GM19452 (cell line): ENCODE measurements around the gene TUT1.
"Not testable (repeated sequence)": the region's sequence is repeated elsewhere in the genome, so short reads cannot be mapped to it uniquely, and the experiment has no call there.

ENCODE experiments used
- ATAC-seq: cut with Tn5 transposase; IDR thresholded peaks from one replicate; pipeline ENCODE4 v1.9.1; 2021; ENCODE audit not compliant: unreplicated experiment

TUT1 gene

DNA sequence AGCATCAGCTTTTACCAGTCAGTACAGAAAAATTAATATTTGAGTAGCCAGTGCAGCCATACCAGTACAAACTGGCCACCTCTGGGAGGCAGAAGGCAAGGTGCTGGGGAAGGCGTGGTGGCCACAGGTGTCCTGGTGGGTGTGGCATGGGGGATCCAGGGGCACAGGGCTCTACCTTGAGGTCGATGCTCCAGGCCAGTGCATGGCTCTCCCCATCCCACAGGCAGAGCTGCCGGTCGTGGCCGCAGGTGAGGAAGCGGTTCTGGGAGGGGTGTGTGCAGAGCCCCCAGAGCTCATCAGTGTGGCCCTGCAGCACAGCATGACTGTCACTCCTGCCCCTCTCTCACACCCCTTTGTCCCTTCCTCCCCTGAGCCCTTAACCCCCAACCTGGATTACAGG, 14.1 kb upstream of the TUT1 start:
- no peak for ATAC-seq

DNA sequence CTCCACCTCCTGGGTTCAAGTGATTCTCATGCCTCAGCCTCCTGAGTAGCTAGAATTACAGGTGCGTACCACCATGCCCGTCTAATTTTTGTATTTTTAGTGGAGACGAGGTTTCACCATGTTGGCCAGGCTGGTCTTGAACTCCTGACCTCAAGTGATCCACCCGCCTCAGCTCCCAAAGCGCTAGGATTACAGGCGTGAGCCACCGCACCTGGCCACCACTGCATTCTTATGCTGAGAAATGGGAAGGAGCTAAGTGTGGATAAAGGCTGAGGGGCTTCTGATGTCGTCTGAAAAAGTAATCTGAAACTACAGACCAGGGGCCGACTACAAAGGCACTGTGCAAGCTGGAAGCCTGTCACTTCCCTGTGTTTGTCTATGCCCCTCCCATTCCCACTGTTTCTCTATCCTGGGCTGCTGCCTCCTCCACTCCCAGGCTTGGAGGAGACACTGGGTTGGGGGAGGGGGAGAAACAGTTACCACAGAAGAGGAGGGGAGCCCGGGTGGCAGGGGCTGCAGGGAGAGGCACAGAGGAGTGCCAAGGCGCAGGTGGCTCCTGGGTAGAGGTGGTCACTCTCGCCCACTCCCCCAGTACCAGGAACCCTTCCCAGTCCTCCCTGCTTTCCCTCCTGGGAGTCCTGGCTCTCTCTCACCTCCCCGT, 13.3 kb upstream of the TUT1 start:
- ATAC-seq, result no peak

DNA sequence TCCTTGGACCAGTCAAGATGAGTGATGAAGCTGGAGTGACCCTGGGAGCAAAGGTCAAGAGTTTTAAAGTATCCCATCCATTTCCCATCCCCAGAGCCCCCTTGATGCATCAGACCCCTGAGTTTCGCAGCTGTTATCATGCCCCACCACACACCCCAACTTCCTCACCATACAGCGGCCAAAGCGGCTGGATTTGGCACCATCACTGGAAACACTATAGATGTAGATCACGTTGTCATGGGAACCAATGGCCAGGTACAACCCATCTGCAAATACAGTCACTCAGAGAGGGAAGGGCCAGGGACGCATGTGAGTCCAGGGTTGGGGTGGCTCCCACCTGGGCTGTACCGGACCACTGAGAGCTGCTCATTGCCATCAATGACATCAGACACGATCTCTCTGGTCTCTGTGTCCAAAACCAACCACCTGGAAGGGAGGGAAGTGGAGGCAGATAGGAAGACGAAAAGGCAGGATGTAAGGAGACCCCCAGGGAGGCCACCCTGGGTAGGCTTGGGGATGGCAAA, 12.5 kb upstream of the TUT1 start:
- ATAC-seq, result no peak

DNA sequence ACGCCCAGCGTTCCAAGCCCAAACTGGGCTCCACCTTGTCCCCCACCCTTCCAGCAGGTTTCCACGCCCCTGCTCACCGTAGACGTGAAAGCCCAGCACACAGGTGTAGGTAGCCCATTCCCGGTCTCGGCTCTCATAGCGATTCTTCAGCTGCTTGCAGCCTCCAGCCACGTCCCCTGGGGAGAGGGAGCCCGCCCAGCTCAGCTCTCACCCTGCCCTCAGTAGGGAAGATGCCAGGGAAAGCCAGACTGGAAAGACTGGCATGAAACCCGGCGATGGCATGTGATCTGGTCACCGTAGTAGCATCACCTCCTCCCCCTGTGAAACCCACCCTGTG, 11.7 kb upstream of the TUT1 start:
- ATAC-seq, result no peak

DNA sequence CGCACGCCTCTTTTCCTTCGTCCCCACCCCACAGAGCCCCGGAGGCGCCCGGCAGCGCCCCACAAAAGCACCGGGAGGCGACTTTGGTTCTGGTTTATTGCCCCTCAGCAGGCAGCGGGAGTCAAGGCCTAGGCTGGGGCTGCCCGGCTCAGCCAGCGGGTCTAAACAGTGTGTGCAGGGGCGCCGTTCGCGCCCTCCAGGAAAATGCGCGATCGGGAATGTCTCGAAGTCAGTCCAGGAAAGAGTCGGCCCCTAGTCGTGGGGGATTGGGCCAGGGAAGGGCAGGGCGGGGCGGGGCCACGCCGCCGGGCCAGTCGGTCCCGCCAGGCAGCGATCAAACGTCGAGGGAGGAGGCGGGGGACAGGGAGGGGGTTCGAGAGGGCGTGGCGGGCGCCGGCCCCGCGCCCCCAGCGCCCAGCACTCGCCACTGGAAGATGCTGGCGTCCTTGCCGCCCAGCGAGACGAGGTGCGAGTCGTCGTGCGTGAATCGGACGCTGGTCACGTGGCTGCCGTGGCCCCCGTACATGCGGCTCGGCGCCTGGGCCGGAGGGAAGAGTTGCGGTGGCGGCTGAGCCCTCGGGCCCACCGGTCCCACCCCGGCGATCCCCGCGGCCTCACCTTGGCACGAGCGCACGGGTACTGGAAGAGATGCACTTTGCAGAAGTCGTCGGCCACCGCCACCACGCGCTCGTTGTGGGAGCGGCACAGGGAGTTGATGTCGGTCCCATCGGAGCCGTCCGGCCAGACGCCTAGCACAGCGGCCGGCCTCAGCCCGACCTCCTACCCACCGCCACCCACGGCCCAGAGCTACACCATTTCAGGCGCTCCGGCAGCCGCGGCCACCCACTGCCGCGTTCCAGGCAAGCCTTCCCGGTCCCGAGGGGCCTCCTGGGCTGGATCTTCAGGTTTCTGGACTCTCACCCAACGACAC, 11.1 kb upstream of the TUT1 start:
- ATAC-seq, result no peak

DNA sequence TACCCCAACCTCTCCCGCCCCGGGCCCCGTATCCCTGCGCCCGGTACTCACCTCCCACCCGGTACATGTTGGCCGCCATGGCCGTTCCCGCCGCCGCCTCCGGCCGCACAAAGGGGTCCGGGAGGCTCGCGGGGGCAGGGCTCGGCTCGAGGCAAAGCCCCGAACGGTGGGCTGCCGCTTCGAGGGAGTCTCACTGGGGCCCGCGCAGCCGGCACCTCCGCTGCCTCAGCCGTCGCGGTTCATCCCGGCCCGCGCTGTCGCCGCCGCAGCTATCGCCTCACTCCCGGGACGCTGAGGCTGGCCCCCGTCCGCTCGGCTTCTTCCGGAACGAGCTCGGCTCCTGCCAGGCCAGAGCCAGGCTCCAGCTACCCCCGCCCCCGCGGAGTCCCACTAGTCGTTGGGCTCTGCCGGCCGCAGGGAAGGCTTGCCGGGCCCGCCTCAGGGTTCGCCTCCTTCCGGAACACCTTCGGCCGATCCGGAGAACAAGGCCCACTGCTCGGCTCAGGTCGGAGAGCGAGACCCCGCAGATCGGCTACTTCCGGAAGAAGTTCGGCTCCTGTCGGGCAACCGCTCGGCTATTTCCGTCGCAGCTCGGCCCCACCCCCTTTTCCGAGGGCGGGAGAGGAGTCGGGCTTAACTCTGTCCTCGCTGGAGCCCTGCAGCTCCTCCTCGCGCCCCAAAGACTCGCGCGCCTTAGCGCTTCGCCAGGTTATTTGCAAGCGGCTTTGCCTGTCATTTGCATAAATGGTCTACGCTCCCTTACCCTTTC, 10.2 kb upstream of the TUT1 start, which contains the start of gene MTA2:
Gene MTA2, minus strand, starts transcription at position 494 of the 769 bp plus-strand sequence. Its CDS starts 415 bp downstream, at position 79.
- peak; percentile 72 for ATAC-seq

DNA sequence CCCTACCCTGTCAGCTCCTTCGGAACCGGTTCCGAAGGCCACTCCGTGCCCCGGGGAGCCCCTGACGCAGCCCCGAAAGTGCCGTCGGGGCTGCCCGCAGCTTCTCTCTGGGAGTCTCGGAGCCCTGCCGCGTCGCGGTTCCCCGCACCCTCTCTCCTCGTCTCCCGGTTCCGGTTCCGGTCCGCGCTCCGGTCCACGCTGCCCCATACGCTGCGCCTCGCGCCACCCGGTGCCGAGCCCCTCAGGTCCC, 9.7 kb upstream of the TUT1 start:
- ATAC-seq, result no peak

DNA sequence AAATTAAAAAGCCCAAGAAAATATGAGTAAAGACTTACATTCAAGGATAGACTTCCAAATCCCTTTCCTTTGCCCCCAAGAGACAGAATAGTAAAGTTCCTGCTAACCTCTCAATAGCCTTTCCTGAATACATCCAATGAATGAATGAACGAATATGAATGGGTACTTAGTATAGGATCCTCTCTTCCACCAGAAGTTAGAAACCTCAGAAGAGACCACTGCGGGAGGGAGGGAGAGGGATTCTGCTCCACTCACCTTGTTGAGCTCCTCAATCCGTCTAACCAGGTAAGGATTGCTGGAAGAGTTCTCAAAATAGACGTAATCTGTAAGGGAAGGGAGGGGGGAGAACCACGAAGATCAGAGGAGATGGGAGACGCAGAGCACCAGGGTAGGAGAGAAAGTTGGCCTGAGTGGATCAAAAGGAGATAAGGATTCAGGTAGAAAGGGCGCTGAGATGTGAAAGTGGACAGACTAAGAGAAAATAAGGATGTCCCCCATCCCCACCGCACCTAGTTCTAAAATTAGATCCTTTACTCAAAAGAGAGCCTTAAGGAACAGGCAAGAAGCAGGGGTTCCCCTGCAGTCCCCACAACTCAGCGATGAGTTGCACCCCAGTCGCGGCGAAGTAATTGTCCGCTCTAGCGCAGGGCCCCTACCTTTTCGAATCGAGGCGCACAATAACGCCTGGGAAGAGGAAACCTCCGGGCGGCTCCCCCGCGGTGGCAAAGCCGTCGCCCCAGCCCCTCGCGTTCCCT, 9.2 kb upstream of the TUT1 start:
- no peak for ATAC-seq

DNA sequence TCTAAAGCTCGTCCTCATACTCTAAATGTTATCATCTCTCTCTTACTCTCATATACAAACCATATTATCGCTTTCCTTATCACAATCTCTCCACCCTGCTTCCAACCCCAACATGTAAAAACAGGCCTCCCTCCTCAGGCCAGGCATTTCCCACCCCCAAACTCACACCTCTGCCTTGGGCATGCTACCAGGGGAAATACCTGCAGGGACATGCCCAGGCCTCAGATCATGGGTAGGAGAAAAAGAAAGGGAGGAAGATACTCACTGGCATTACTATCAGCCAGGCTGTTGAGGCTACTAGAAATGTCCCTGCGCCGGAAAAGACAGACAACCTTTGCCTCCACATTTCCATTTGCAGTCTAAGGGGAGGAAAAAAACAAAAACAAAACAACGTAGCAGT, 8.6 kb upstream of the TUT1 start:
- ATAC-seq, result no peak

DNA sequence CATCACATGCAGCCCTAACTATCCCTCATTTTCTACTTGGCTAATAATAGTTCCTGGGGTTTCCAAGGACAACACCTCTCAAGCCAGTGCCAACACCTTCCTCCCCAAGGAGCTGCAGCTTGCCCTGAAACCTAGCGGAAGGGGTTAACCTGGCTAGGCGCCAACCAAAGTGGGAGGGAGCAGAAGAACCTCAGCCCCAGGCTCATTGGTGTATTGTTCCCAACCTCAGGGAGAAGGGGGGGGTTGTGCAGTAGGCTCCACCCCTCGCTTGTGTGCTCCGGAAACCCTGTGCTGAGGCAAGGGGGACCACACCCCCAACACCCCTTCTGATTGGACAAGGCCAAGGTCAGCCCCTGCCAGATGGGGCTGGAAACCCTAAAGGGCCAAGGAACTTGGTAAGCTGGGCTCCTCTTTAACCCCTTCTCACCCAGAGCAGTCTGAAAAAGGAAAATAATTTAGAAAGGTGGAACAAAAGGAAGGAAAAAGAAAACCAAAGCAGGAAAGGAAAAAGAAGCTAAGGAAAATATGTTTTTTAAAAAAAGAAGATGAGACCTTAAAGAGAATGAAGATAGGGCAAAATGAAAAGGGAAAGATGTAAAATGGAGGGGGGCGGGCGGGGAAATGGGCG, 7.9 kb upstream of the TUT1 start:
- ATAC-seq, result peak; percentile 44

DNA sequence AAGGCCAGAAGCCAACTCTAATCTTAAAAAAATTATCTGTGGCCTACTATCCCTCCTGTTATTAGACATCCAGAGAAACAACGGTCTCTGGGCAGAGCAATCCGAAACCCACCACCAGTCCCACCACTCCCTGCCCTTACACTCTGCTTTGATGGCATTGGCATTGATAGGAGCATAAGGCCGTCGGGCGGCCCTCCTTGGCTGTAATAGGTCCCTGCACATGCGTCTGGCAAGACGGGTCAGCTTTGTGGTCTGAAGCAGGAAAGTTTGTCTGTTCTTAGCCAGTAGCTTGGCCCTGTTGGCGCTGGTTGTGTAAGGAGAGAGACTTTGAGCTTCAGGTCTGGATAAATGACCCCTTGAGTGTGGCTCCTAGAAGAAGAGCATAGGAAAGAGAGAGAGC, 3.8 kb upstream of the TUT1 start:
- no peak for ATAC-seq

DNA sequence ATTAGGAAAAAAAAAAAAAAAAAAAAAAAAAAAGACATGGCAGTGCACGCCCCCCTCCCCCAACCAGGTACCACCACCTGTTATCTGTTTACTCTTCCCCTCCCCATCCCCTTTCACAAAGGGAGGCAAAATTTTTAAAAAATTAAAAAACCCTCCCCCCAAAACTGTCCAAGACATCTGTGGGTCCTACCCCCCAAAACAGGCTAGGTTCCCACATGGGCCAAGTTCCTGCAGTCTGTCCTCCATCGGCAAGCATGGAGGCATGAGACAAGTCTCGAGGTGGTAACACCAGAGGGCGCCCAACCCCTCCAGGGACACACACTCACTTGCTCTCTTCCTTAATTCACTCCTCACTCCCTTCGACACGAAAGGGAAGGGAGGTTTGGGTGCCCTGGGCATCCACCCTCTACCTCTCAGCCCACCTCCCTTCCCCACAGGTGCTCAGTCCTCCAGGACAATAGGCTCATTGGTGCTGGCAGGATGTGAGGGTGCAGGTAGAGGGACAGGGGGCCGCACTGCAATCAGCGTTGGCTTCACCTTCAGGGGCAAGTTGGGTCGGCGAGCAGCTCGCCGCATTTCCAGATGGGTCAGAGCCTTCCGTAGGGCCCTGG, 2.2 kb upstream of the TUT1 start:
- ATAC-seq, result no peak

DNA sequence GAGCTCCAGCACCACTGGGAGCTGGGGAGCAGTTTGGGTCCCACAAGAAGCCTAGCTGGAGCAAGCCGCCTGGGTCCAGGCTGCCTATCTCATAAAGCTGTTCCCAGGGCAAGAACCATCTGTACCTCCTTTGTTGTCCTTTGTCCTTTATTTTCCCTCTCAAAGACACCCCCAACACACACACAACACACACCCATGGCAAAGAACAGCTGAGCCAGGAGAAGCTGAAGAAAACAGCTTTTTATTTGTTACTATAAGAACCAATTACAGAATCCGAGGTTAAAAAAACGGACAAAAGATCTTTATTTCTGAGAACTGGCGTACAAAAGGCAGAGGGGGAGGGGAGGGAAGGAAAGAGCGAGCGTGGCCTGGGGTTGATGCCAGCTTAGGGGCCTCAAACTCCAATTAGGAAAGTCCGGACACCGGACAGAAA, 1.7 kb upstream of the TUT1 start:
- no peak for ATAC-seq

DNA sequence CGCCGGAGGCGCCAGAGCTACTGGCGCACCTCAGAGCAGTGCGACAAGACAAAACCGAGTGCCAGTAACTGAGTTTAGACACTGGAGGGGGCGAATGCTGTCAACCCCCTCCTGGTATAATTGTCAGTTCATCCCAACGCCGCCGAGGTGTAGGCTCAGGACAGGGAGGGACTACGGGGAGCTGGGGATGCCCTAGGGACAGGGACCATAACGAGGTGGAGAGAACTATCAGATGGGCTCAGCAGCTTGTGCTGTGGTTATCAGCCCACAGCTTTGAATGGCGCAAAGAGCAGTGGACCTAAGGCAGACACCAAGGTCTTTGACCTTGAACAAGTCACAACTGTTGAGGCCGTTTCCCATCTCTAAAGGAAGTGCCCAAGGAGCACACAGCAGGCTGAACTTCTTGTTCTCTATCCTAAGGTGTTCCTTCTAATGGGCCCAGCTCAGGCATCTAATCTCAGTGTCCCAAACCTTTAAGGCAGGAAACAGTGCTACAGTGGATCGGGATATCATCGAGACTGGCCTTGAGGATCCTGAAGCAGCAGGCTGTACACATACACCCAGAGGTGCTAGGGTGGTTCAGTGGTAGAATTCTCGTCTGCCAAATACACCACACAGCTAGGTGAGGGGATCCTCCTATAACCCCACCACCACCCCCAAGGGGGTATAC, 958 bp upstream of the TUT1 start:
- ATAC-seq, result no peak

DNA sequence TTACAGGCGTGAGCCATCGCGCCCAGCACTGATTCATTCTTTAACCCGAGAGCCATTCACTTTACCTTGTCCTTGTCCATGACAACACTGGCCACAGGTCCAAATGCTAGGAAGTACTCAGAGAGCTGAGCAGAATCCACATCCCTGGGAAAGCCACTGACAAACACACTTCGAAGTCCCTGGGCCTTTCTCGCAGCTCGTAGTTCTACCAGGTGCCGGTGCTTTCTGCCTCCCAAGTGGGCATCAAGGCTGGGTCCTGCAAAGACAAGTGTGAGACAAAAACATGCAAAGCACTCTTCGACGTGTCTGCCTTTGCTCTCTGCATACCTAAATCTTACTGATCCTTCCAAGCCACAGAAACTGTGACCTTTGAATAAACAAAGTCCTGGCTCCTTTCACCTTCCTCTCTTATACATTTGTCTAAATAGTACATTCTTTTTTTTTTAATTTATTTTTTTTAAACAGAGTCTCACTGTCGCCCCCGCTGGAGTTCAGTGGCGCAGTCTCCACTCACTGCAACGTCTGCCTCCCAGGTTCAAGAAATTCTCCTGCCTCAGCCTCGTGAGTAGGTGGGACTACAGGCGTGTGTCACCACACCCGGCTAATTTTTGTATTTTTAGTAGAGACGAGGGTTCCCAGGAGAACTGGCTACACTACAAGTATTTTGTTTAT, 2.2 kb downstream of the TUT1 start:
- no peak for ATAC-seq

DNA sequence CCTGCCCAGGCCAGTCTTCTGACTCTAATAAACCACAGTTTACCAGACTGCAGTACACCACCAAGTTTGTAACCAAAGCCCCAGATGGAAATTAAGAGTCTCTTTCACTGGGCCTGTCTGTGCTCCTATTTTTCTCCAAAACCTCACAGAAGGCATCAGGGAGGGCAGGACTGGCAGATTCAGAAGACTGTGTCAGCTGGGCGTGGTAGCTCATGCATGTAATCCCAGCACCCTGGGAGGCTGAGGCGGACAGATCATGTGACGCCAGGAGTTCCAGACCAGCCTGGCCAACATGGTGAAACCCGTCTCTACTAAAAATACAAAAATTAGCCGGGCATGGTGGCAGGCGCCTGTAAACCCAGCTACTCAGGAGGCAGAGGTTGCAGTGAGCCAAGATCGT, 6.0 kb downstream of the TUT1 start:
- not testable (repeated sequence) for ATAC-seq

DNA sequence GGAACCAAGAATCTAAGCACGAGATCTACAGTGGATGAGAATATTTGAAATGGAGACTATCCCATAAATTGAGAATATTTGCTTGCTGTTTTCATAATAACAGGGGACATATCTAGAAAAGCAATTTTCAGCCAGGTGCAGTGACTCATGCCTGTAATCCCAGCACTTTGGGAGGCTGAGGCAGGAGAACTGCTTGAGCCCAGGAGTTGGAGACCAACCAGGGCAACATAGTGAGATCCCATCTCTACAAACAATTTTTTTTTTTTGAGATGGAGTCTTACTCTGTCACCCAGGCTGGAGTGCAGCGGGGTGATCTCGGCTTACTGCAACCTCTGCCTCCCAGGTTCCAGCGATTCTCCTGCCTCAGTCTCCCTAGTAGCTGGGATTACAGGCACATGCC, 9.6 kb downstream of the TUT1 start:
- not testable (repeated sequence) for ATAC-seq

DNA sequence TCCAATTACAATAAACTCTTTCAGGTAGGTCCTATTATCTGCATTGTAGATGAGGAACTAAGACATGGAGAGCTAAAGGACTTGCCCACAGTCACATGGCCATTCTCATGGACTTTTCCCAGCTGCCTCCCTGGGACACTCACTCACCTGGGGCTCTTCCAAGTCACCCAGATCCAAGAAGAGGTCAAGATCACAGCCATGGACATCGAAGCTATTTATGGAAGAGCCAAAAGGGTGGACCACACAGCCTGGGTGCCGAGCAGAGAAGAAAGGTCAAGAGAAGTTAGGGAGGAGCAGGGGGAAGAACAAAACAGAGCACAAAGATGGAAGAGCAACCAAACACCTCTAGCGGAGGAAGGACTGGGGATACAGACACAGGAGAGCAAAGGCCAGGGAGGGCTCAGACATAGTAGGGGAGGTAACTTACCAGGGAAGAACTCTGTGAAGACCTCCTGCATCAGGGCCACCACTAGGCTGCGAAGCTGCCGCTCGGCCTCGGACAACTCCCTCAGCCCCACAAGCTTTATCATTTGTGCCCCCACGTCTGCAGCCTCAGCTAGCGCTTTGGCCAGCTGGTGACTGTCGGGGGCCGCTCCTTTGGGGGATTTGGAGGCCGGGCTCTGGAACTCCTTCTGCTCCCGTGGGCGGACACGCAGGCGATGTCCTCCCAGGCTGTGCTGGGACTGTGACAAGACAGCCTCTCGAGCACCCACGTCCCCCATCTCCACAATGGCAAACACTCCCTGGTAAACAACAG, 10.2 kb downstream of the TUT1 start:
- no peak for ATAC-seq
